ENCODE measurements around the gene INS.
"Not testable (repeated sequence)": the region's sequence is repeated elsewhere in the genome, so short reads cannot be mapped to it uniquely, and the experiment has no call there.

Gene INS

GRCh38 chr11:2131371-2132236 lies 29.4 kb downstream of the INS start:
- DNase-seq, result no peak

DNA sequence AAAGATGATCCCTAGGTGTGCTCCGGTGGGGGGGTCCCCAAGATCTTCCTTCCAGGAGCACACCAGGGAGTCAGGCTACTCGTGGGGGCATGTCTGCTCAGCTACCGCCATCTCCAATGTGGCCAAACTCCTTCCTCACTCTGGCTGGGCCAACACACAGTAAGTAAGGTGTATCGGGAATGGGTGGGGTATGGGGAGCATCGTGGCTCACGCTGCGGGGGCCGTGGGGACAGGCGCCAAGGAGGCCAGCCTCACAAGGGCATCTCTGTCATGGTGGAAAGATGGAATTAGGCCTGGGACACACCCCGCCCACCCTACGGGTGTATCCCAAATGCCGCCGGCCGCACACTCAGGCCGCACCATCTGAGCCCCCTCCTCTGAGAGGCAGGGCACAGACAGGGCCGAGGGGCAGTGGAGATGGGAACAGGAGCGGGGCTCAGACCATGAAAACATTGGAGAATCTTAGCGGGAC lies 30.1 kb downstream of the INS start:
- no peak for DNase-seq

- no peak for DNase-seq
Observed at GRCh38 chr11:2129699-2130366, 31.2 kb downstream of the INS start.

GRCh38 chr11:2129308-2129698 lies 31.7 kb downstream of the INS start:
- DNase-seq, result no peak

DNA sequence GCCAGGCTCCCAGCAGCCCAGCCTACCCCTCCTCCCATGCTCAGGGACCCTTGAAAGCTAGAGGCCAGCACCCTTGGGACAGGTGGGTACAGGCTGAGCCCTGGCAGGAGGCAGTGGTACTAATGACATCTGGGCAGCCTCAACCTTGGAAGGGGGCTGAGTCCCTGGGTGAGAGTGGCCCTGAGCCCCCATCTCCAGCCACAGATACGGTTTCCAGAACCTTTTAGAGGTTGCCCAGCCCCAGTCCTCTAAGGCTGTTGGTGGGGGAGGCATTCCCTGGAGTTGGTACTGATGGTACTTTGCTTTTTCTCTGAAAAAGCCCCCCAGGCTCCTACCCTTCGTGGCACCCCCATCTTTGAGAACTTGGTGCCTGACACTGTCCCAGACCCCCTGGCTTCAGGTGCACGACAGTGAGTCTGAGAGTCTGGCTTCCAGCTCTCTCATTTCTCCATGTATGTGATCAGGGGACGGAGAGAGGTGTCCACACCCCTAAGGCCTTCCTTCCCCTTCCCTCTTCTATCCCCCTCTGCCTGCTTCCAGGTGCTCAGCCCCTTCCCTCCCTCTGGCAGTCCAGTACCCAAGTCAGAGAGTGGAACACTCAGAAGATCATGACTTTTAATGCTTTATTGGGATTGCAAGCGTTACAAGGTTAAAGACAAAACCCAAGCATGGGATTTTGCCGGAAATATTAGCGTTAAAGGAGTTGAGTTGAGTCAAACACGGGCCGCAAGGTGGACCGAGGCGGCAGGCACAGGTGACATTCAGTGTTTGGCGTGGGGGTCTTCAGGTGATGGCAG lies 32.3 kb downstream of the INS start:
- DNase-seq, result no peak

DNA sequence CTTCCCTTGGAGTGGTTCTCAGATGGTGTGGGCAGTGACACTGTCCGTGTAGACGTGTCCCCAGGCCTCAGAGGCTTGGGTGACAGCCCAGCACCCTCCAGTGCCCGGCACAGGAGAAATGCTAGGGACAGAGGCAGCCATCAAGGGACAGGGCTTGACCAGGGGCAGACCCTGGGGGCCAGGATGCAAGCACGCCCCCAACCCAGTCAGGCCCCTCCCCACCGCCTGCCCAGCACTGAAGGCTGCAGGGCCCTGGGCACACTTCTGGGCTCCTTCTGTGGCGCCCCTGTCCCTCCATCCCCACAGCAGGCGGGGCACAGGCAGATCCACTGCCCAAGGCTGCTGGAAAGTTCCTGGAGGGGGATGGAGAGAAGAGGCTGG lies 32.9 kb downstream of the INS start:
- DNase-seq, result no peak

DNA sequence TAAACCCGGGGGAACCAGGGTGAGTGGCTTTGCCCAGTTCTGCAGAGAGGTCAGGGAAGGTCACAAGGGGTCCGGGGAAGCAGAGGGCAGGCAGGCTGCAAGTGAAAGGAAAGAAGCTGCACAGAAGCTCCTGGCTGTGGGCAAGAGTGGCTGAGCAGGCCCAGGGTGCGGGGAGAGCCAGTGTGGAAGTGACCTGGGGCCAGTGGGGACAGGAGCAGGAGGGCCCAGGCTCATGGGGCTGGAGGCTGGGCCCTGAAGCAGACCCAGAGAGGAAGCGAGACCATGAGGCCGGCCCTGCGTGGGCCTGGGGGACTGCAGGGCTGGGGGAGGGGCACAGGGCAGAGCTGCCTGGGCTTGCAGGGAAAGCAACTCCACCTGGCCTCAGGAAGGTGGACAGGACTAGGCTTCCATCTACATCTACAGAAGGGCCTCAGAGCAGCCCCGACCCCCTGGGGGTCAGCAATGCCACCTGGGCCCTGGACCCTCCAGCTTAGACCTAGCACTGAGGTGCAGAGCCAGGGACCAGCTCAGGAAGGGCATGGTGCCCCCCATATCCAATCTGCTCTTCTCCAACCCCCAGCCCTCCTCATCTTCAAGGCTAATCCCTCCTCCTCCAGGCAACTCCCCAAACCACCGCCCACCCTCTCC lies 33.4 kb downstream of the INS start:
- no peak for DNase-seq

DNA sequence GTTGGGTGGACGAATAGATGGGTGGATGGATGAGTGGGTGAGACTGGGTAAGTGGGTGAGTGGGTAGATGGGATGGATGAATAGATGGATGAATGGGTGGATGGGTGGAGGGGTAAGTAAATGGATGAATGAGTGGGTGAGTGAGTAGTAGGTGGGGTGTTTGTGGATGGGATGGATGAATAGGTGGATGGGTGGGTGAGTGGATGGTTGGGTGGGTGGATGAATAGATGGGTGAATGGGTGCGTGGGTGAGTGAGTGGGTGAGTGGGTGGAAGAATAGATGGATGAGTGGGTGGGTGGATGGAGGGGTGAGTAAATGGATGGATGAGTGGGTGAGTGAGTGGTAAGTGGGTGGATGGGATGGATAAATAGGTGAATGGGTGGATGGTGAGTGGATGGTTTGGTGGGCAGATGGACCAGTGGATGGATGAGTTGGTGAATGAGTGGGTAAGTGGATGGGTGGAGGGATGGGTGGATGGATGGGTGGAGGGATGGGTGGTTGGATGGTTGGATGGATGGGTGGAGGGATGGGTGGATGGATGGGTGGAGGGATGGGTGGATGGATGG lies 34.4 kb downstream of the INS start:
- DNase-seq, result no peak

GRCh38 chr11:2124736-2125484 lies 36.1 kb downstream of the INS start:
- not testable (repeated sequence) for DNase-seq

GRCh38 chr11:2123628-2123960 lies 37.4 kb downstream of the INS start:
- DNase-seq, result no peak

- DNase-seq, result no peak
Observed at GRCh38 chr11:2122907-2123627, 37.9 kb downstream of the INS start.

DNA sequence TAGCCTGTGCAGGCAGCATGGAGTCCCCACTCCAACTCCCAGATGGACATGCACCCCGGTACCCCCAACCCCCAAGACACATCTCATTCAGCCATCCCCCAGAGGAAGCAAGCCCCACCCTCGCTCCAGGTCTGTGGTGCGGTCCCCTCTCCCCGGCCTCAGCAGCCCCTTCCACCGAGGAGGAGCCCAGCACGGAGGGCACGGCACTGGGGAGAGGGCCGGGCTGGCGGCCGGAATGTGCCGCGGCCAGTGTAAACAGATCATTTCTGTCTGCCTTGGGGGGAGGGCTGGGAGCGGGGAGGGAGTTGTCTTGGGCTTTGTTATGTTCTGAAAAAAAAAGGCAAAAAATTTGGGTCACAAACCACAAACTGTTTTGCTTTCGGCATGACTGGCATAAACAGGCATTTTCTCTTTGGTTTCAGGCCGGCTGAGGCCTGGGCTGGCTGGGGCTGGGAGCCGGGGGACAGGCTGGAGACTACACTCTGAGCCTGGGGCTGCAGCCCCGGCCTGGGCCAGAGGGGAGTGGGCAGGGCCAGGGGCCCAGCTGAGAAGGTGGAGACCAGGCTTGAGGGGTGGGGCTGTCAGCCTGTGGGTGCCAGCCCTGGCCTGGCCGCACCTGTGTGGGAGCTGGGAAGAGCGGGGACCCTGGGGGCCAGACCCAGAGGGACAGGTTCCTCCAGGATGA lies 38.6 kb downstream of the INS start:
- no peak for DNase-seq

DNA sequence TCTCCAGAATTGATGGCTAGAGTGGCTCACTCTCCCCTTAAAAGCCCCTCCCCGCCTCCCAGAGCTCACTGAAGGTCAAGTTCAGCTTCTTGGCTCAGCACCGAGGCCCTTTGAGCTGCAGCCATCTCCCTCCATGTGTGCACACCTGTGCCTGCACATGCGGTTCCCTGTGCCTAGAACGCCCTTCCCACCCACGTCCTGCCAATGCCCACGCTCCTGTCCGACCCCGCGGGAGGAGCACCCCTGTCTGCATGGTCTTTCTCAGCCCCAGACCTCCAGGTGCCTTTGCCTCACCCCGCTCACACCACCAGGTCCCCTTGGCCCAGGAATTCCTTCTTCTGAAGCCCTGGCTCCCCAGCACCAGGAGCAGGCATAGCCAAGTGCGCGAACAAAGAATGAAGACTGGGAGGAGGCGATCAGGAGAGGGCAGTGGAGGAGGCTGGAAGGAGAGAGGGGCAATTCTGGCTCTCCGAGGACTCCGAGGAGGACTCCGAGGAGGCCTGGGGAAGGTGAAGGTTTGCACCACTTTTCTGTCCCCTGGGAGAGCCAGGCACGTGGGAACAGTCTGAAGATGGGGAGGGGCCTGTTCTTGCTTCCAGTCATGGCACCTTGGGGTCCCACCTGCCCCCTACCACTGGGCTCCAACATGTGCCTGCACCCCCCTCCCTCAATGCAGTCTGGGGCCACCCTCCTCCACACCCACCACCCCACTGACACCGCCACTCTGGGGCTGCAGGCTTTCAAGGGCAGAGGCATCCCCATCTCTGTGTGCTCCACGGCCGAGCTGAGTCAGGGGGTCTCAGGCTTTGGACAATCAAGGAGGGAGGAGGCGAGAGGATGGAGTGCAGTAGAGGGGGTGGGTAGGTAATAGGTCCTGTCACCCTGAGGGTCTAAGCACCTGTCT lies 39.5 kb downstream of the INS start:
- no peak for DNase-seq

DNA sequence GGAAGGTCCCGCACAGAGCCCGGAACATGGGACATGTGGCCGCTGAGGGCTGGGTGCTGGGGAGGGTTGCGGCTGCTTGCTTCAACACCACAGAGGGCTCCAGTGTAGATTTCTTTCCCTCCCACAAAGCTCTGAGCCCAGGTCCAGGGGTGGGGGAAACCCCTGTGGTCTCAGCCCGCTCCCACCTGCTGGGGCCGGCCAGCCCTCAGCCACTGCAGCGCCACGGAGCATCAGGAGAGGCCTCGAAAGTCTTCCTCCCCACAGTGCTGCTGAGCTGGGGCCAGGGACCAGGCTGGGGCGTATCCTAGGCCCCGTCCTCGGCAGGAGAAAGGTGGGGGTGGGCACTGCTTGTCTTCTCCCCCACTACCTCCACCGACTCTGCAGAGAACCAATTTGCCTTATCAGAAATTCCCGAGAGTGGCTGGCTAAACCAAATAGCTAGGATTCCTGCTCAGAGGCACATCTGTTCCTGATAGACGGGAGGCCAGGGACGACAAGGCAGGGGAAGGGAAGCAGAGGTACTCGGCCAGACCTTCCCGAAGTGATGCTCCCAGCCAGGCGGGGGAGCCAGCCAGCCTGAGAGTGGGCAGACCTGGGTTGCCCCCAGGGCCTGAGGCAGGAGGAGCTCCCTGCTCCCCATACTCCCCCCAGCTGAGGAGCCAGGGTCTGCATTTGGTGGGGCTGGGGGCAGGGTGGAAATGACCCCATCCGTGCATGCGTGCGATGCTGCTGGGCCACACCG lies 40.5 kb downstream of the INS start:
- DNase-seq, result no peak

DNA sequence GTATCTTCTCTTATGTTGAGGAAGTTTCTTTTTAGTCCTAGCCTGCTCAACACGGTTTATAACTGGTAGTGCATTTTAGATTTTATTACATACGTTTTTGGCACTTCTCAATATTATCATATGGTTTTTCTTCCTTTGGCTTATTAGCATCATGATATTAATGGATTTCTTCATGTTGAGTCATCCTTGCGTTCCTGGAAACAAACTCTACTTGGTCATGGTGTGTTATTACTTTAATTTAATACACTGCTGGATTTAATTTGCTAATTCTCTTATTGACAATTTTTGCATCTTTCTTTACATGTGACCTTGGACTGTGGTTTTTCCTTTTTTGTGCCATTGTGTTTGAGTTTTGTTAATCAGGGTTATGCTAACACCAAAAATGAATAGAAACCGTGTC lies 42.3 kb downstream of the INS start:
- no peak for DNase-seq

DNA sequence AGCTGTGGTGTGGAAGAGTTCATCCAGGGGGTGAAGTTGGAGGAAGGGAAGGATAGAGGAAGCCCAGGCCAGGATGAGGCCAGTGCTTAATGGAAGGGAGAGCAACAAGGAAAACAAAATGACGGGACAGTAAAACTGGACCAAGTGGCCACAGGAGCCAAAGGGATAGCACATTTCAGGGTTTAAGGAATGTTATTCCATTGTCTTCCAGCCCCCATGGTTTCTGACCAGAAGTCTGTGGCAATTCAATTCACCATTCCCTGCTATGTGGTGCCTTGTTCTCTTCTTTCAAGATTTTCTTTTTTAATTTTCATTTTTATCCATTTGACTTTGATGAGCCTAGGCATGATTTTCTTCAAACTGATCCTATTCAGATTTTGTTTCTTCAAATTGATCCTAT lies 44.3 kb downstream of the INS start:
- DNase-seq, result no peak

GRCh38 chr11:2115308-2115707 lies 45.7 kb downstream of the INS start:
- no peak for DNase-seq

DNA sequence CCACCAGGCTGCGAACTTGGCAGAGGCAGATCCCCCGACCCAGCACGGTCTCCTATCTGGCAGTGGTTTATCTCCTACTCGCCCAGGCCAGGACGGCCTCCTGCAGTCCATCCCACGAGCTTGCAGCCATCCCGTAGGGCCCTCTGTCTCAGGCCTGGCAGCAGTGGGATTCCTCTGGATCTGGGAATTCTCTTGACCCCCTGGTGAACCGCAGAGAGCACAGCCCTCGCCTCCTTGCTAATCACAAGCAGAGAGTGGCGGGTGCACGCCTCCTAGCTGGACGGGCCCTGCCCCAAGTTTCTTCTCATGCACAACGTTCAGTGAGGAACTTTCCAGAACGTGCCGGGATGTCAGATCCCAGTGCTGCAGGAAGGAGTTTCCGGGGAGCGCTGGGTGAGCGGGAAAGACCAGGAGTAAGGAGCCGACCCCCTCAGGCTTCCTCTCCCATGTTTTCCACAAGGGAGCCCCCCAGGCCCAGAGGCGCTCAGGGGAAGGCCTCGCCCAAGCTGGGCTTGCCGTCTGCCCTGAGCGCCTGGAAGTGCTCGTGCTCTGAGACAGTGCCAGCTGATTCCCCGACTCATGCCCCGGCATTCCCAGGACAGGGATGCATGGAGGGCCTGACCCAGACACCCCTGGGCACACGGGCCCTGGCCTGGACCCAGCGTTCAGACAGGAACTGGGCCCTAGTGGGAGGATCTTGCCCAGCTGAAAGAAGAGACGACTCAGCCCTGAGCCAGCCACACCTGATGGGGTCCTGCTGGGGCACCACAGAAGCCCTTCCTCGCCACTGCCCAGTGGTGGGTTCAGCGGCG lies 46.4 kb downstream of the INS start:
- no peak for DNase-seq
